CD4-positive, alpha-beta T cell treated with Interleukin-4 for 1 hour (primary cell): ENCODE results near the gene HERC2.
A peak's percentile ranks its signal among the peaks of the same experiment; 100 is the strongest.
"Not testable (repeated sequence)": the region's sequence is repeated elsewhere in the genome, so short reads cannot be mapped to it uniquely, and the experiment has no call there.

Experiments used
- DNase-seq, 2 donors: peaks; one replicate each; pipeline ENCODE4 v3.0.0-alpha.2; 2020 to 2022

Gene HERC2

DNA sequence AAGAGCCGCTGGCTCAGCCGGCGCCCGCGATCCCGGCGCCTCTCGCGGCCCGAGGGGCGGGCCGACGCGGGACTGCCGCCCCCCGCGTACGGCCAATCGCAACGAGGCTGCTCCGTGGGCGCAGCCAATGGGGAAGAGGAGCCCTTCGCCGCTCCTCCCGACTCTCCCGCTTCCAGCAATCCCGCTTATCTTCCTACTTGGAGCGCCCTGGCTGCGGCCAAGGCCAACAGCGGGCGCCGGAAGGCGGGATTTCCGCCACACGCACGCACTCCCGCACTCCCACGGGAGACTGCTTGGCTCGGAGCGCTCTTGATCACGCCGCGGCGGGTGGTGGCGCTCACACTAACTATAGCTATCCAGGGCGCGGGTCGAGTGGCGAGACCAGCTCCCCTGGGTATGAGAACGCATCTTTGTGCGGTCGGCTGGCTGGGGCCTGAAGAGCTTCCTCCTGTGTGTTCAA is at the start of gene HERC2:
HERC2 (minus strand) TSS at position 51 of the 460 bp plus-strand sequence. CDS start 746 bp downstream, outside the sequence.
- DNase-seq = not testable (repeated sequence)

GRCh38 chr15:28365502-28365901 is 43.5 kb upstream of the HERC2 start:
- DNase-seq = not testable (repeated sequence)

DNA sequence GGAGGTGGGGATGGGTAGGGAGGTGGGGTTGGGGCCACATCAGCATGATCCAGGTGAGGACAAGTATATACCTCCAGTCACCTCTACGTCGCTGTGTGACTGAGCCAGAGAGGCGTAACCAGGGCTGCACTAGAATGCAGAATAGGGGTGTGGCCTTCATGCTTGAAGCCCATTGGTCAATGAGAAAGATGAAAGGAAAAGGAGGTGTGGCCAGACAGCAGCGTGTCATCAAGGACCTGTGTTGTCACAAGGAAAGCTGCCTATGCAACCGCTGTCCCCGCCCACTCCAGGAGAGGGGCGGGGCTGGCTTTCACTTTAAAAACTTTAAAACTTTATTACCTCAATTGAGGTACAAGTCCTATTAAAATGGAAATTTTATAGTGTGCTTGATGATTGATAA is 36.0 kb upstream of the HERC2 start, which contains the start of gene GOLGA6L24:
GOLGA6L24 (minus strand) TSS at position 101 of the 400 bp plus-strand sequence; CDS start at position 40, 61 bp downstream.
- DNase-seq = not testable (repeated sequence)

GRCh38 chr15:28321358-28322078 is 461 bp downstream of the HERC2 start:
- DNase-seq = peak in 1 of 2 donors; percentile 19

DNA sequence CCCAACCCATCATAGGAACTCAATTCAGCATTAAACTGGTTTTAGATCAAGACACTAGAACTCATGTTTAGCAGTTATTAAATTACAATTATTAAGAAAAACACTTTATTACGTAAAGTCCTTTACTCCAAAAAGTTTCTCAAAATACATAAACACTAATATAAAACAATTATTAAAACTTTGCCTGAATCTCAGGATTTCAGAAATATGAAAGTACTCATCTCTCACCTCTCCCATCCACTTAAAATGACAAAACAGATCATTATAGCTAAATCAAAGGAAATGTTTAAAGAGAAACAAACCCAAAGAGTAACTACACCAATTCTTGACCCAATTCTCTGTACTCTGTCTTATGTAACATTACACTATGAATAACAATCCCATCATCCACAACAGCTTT is 2.3 kb downstream of the HERC2 start:
- DNase-seq = not testable (repeated sequence)

- not testable (repeated sequence) for DNase-seq
Observed at GRCh38 chr15:28318828-28319227, 3.2 kb downstream of the HERC2 start.

GRCh38 chr15:28318122-28318521 is 3.9 kb downstream of the HERC2 start:
- DNase-seq = not testable (repeated sequence)

- not testable (repeated sequence) for DNase-seq
Observed at GRCh38 chr15:28316958-28317357, 5.0 kb downstream of the HERC2 start.

DNA sequence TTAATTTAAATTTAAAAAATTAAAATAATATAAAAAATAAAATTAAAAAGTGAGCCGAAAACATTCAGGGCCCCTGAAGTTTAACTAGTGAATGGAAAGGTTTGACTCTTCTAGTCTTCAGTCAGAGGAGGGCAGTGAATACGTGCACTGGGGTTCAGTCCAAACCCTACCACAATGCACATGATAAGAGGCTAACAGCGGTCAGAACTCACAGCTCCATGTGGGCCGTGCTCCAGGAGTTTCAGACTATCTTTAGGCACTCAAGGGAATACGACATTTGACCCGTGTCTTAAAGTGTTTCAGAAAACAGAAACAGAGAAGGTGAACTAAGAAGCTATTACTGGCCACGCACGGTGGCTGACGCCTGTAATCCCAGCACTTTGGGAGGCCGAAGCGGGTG is 11.5 kb downstream of the HERC2 start:
- not testable (repeated sequence) for DNase-seq

DNA sequence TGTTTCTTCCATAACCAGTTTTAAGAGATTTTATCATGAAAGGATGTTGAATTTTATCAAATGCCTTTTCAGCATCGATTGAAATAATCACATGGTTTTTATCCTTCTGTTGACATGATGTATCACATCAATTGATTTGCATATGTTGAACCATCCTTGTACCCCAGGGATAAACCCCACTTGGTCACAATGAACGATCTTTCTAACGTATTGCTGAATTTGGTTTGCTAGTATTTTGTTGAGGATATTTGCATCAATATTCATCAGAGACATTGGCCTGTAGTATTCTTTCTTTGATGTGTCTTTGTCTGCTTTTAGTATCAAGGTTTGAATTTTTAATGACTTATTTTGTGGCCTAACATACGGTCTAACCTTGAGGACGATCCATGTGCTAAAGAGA is 13.3 kb downstream of the HERC2 start:
- DNase-seq = not testable (repeated sequence)

- not testable (repeated sequence) for DNase-seq
Observed at GRCh38 chr15:28305700-28306099, 16.3 kb downstream of the HERC2 start.

GRCh38 chr15:28297434-28297833 is 24.5 kb downstream of the HERC2 start:
- not testable (repeated sequence) for DNase-seq

DNA sequence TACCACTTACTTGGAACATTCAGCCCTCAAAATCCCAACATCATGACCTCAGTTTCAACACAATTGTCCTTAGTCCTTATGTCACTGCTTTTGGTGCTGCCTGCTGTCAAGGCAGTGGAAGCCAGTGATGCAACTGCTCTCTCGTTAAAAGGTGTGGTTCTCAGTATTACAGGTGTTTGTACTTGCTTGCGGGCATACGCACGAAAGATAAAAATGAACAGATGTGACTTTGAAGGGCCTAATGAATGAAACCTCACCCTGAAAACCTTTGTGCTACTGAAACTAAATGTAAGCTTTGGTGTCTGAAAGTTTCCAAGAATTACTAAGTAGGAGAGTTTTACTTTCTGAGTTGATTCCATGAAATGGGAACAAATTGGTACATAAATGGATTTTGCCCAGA is 25.2 kb downstream of the HERC2 start:
- not testable (repeated sequence) for DNase-seq

- DNase-seq = not testable (repeated sequence)
Observed at GRCh38 chr15:28295009-28295563, 26.9 kb downstream of the HERC2 start.

GRCh38 chr15:28294560-28294959 is 27.4 kb downstream of the HERC2 start:
- DNase-seq = not testable (repeated sequence)

DNA sequence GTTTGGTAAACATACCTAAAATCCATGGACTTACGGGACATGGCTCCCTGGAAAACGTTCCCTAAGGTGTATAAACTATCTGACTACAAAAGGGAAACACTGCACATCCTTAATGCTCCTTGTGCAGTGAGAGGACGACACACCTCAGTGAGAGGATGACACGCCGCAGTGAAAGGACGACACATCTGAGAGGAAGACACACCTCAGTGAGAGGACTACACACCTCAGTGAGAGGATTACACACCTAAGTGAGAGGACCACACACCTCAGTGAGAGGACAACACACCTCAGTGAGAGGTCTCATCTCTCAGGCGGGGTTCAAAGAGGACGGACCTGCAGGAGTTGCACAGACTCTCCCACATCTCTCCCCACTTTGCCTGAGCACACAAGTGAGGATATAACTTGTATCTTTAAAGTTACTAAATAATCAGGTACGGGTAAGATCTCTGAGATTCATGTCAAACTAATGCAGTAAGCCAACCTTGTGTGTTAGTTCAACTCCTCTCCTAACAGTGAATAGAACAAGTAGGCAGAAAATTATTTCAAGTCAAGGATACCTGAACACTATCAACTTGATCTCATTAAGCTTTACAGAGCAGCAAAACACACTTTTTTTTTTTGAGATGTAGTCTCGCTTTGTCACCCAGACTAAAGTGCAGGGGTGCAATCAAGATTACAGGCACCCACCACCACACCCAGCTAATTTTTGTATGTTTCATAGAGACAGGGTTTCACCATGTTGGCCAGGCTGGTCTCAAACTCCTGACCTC is 32.1 kb downstream of the HERC2 start:
- DNase-seq = no peak

DNA sequence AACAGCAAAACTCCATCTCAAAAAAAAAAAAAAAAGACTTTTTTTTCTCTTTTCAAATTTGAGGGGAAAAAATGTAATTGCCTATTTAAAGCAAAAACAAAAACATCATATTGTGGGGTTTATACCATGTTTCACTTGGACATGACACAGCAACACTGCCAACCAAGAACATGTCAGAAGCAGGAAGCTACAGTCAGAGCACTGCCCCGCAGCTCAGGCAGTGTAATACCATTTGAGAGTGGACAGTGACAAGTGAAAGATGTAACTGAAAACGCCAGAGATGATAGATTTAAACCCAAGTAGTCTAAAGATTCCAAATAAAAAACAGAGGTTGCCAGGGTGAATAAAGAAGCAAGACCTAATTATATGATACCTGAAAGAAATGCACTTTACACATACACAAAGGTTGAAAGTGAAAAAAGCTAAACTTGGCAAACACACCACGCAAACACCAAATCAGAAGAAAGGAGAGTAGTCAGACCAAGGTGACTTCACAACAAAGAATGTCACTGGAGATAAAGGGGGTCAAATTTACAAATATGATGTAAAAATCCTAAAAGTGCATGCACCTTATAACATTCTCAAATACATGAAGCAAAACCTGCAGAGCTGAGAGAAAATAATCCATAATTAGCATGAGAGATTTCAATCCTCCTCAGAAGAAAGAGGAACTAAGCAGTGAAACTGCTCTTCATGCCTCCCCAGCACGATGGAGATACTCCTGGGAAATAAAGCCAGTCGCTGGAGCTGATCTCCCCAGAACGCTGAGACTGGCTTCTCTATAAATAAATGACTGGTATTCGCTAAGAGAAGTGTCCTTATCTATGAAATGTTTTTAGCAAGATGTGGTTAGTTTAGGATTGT is 32.9 kb downstream of the HERC2 start:
- not testable (repeated sequence) for DNase-seq

GRCh38 chr15:28286659-28287058 is 35.3 kb downstream of the HERC2 start:
- not testable (repeated sequence) for DNase-seq

GRCh38 chr15:28286031-28286430 is 35.9 kb downstream of the HERC2 start:
- DNase-seq = no peak

- no peak for DNase-seq
Observed at GRCh38 chr15:28281876-28282275, 40.1 kb downstream of the HERC2 start.

GRCh38 chr15:28274635-28275034 is 47.3 kb downstream of the HERC2 start:
- DNase-seq = no peak

- DNase-seq = no peak
Observed at GRCh38 chr15:28273873-28274610, 47.9 kb downstream of the HERC2 start.
